ENCODE data around the gene NFATC2.
"Not testable (repeated sequence)": the region's sequence is repeated elsewhere in the genome, so short reads cannot be mapped to it uniquely, and the experiment has no call there.

The NFATC2 gene

DNA sequence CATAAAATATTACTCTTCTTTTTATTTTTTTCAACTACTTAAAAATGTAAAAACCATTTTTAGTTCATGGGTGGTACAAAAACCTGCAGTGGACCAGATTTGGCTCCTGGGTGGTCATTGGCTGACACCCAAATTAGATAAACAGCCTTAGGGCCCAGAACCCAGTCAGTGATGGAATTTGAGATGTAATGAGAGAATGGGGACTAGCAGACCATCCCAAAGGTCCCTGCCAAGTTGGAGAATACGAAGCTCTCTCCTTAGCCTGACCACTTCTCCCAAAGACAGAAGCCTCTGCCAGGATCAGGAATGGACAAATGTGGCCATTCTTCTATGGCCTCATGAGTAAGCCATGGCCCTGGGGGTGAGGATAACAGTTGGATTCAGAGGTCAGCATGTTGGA, 194.7 kb downstream of the NFATC2 start:
- Histone ChIP-seq H3K36me3 (ENCODE audit: insufficient read depth, low read length) (no peaks in the 10 kb centered on the region), H4K20me1 (ENCODE audit: insufficient read depth, low read length) (no peaks in the 10 kb centered on the region), H2AFZ (ENCODE audit: low read length) (no peak overlapping the region), H3F3A (ENCODE audit: insufficient read depth, low read length) (no peaks in the 10 kb centered on the region), H3K9ac (ENCODE audit: low read length) (no peak overlapping the region), H3K4me3 (ENCODE audit: low read depth, low read length, poor library complexity, severe bottlenecking) (no peak overlapping the region), H3K9me2 (ENCODE audit: low read depth, low read length) (no peaks in the 10 kb centered on the region), H3K4me1 (ENCODE audit: insufficient read depth, low read length, severe bottlenecking) (no peaks in the 10 kb centered on the region), H3K4me2 (ENCODE audit: low read length) (no peak overlapping the region), H3K79me2 (ENCODE audit: insufficient read depth, low read length) (no peaks in the 10 kb centered on the region), H3K9me3 (ENCODE audit: low read length) (no peaks in the 10 kb centered on the region), H3K27ac (ENCODE audit: low read depth, low read length, poor library complexity, severe bottlenecking) (no peak overlapping the region), H3K27me3 (ENCODE audit: insufficient read depth, low read length) (peaks cover 4% of the 10 kb centered on the region; the same call in 1 of the 2 replicates)
- TF ChIP-seq, protein P1, sequence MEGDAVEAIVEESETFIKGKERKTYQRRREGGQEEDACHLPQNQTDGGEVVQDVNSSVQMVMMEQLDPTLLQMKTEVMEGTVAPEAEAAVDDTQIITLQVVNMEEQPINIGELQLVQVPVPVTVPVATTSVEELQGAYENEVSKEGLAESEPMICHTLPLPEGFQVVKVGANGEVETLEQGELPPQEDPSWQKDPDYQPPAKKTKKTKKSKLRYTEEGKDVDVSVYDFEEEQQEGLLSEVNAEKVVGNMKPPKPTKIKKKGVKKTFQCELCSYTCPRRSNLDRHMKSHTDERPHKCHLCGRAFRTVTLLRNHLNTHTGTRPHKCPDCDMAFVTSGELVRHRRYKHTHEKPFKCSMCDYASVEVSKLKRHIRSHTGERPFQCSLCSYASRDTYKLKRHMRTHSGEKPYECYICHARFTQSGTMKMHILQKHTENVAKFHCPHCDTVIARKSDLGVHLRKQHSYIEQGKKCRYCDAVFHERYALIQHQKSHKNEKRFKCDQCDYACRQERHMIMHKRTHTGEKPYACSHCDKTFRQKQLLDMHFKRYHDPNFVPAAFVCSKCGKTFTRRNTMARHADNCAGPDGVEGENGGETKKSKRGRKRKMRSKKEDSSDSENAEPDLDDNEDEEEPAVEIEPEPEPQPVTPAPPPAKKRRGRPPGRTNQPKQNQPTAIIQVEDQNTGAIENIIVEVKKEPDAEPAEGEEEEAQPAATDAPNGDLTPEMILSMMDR (IDR thresholded peaks at IDR 0.05; ENCODE audit: low read length), result no peak
- TF ChIP-seq EZH2 (IDR thresholded peaks at IDR 0.05; ENCODE audit: borderline replicate concordance, low read length), result no peak

DNA sequence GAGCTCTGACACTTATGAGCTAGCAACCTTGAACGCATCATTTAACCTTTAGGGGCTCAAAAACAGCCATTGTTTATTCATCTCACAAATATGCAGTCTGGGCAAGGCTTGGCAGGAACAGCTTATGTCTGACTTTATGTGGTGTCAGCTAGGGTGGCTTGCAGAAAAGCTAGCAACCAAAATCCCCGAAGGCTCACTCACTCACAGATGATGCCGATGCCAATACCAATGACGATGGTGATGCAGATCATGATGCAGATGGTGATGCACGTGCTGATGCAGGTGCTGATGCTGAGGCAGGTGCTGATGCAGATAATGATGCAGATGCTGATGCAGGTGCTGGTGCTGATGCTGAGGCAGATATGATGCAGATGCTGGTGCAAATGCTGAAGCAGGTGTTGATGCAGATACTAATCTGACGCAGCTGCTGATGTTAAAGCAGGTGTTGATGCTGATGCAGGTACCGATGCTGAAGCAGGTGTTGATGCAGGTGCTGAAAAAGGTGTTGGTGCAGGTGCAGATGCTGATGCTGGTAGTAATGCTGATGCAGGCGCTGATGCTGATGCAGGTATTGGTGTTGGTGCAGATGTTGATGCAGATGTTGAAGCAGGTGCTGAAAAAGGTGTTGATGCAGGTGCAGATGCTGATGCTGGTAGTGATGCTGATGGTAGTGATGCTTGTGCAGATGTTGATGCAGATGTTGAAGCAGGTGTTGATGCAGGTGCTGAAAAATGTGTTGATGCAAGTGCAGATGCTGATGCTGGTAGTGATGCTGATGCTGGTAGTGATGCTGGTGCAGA, 195.6 kb downstream of the NFATC2 start:
- Histone ChIP-seq H3K9me2 (ENCODE audit: low read depth, low read length) (no peaks in the 10 kb centered on the region), H3K9ac (ENCODE audit: low read length) (no peak overlapping the region), H3K4me3 (ENCODE audit: low read depth, low read length, poor library complexity, severe bottlenecking) (no peak overlapping the region), H3K79me2 (ENCODE audit: insufficient read depth, low read length) (no peaks in the 10 kb centered on the region), H4K20me1 (ENCODE audit: insufficient read depth, low read length) (no peaks in the 10 kb centered on the region), H3K4me2 (ENCODE audit: low read length) (no peak overlapping the region), H3K36me3 (ENCODE audit: insufficient read depth, low read length) (no peaks in the 10 kb centered on the region), H2AFZ (ENCODE audit: low read length) (no peak overlapping the region), H3K27me3 (ENCODE audit: insufficient read depth, low read length) (peaks cover 4% of the 10 kb centered on the region; the same call in 1 of the 2 replicates), H3K9me3 (ENCODE audit: low read length) (no peaks in the 10 kb centered on the region), H3K4me1 (ENCODE audit: insufficient read depth, low read length, severe bottlenecking) (no peaks in the 10 kb centered on the region), H3F3A (ENCODE audit: insufficient read depth, low read length) (no peaks in the 10 kb centered on the region), H3K27ac (ENCODE audit: low read depth, low read length, poor library complexity, severe bottlenecking) (no peak overlapping the region)
- TF ChIP-seq, protein P1 (IDR thresholded peaks at IDR 0.05; ENCODE audit: low read length), result no peak
- no peak for TF ChIP-seq EZH2 (IDR thresholded peaks at IDR 0.05; ENCODE audit: borderline replicate concordance, low read length)

DNA sequence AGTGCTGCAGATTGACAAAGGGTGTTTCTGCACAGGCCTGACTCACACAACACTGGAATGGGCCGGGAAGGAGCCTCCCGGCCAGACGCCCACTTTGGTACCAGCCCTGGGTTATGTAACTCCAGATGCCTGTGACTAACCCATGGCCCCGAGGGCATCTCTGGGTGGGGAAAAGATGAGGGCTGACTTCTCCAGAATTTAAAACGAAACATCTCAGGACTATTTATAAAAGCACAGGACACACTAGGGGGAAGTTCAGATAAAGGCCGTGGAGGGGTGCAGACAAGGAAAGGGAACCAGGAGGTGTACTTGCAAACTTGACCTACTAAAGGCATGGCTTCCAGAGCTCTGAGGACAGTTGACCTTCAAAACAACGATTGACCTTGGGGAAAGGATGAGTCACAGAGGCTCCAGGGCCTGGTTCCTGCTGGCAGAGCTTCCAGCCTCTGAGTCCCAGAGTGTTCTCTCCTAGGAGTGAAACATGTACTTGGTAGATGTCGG, 196.9 kb downstream of the NFATC2 start:
- Histone ChIP-seq H3K4me3 (ENCODE audit: low read depth, low read length, poor library complexity, severe bottlenecking) (no peak overlapping the region), H3K79me2 (ENCODE audit: insufficient read depth, low read length) (no peaks in the 10 kb centered on the region), H3K27me3 (ENCODE audit: insufficient read depth, low read length) (peaks cover 4% of the 10 kb centered on the region; the same call in 1 of the 2 replicates), H3K27ac (ENCODE audit: low read depth, low read length, poor library complexity, severe bottlenecking) (no peak overlapping the region), H3K9me2 (ENCODE audit: low read depth, low read length) (no peaks in the 10 kb centered on the region), H3K4me1 (ENCODE audit: insufficient read depth, low read length, severe bottlenecking) (no peaks in the 10 kb centered on the region), H3K9me3 (ENCODE audit: low read length) (no peaks in the 10 kb centered on the region), H4K20me1 (ENCODE audit: insufficient read depth, low read length) (no peaks in the 10 kb centered on the region), H3K4me2 (ENCODE audit: low read length) (no peak overlapping the region), H2AFZ (ENCODE audit: low read length) (no peak overlapping the region), H3F3A (ENCODE audit: insufficient read depth, low read length) (no peaks in the 10 kb centered on the region), H3K36me3 (ENCODE audit: insufficient read depth, low read length) (no peaks in the 10 kb centered on the region), H3K9ac (ENCODE audit: low read length) (no peak overlapping the region)
- TF ChIP-seq EZH2 (IDR thresholded peaks at IDR 0.05; ENCODE audit: borderline replicate concordance, low read length), result no peak
- TF ChIP-seq, protein P1 (IDR thresholded peaks at IDR 0.05; ENCODE audit: low read length), result no peak

DNA sequence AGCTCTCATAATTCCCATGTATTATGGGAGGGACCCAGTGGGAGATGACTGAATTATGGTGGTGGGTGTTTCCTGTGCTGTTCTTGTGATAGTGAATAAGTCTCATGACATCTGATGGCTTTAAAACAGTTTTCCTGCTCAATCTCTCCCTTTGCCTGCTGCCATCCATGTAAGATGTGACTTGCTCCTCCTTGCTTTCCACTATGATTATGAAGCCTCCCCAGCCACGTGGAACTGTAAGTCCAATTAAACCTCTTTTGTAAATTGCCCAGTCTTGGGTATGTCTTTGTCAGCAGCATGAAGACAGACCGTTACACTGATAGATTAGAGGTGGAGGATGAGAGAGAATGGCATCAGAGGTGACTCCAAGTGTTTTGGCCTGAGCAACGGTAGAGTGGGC, 198.7 kb downstream of the NFATC2 start:
- H3K9ac ChIP-seq (ENCODE audit: low read length); H4K20me1 ChIP-seq (ENCODE audit: insufficient read depth, low read length); H3K36me3 ChIP-seq (ENCODE audit: insufficient read depth, low read length); H3K4me3 ChIP-seq (ENCODE audit: low read depth, low read length, poor library complexity, severe bottlenecking); H3K4me2 ChIP-seq (ENCODE audit: low read length); H3K9me3 ChIP-seq (ENCODE audit: low read length); H3K27ac ChIP-seq (ENCODE audit: low read depth, low read length, poor library complexity, severe bottlenecking); H3K4me1 ChIP-seq (ENCODE audit: insufficient read depth, low read length, severe bottlenecking); H3F3A ChIP-seq (ENCODE audit: insufficient read depth, low read length); H3K9me2 ChIP-seq (ENCODE audit: low read depth, low read length); H3K79me2 ChIP-seq (ENCODE audit: insufficient read depth, low read length); H3K27me3 ChIP-seq (ENCODE audit: insufficient read depth, low read length); H2AFZ ChIP-seq (ENCODE audit: low read length): not testable (repeated sequence)
